Esophagus squamous epithelium (tissue), 4 donors: ENCODE data around the gene APBA2.

Experiments used
- CTCF ChIP-seq, 6 experiments: fragments of 450-650 bp in 4 of 6; fragments of 200-600 bp in 2 of 6; sonication (generic) in 2 of 6; IDR thresholded peaks; one replicate each; pipeline ENCODE4 v1.5.1; 2016 to 2019; ENCODE audit warnings: antibody characterized with exemption in 6 of 6, mild to moderate bottlenecking in 4 of 6, moderate library complexity in 4 of 6
- POLR2A ChIP-seq, 4 donors: fragments of 450-650 bp; IDR thresholded peaks; one replicate each; pipeline ENCODE4 v1.6.1; 2017; ENCODE audit warnings: antibody characterized with exemption in 4 of 4, mild to moderate bottlenecking in 4 of 4, moderate library complexity in 3 of 4

GRCh38 chr15:29127506-29128430 is 242.0 kb downstream of the APBA2 start:
- TF ChIP-seq POLR2A (IDR thresholded peaks at IDR 0.05) (no peak), CTCF (IDR thresholded peaks at IDR 0.05) (no peak)
